Epithelial cell of proximal tubule (primary cell): Measurements from ENCODE around the gene DHRSX. TPM values are rescaled to one million over a fixed set of nuclear protein-coding genes. Genes with fewer than 3 reads are reported as not detected.
"Not testable (repeated sequence)": the region's sequence is repeated elsewhere in the genome, so short reads cannot be mapped to it uniquely, and the experiment has no call there.

Experiments
- DNase-seq: peaks from one replicate; pipeline ENCODE4 v3.0.0-alpha.2; 2011; ENCODE audit warnings: low read depth
- H3K4me3 ChIP-seq: 2 replicates; pipeline ENCODE4 v1.5.1; 2011; ENCODE audit warnings: low read depth, mild to moderate bottlenecking, low read length
- total RNA-seq: library from RNA; depleted of rRNA; stranded (reverse); fragments of >200 nt; gene quantifications from 2 replicates; pipeline ENCODE4 v1.2.3, GENCODE V29; 2015
- TF ChIP-seq, protein P1 (sequence below): conservative IDR thresholded peaks from 2 replicates; pipeline ENCODE4 v1.5.1; 2012; ENCODE audit warnings: low read depth, mild to moderate bottlenecking, low read length

The DHRSX gene
- total RNA-seq, 1 donor from 2014 or later = 22.8 TPM

DNA sequence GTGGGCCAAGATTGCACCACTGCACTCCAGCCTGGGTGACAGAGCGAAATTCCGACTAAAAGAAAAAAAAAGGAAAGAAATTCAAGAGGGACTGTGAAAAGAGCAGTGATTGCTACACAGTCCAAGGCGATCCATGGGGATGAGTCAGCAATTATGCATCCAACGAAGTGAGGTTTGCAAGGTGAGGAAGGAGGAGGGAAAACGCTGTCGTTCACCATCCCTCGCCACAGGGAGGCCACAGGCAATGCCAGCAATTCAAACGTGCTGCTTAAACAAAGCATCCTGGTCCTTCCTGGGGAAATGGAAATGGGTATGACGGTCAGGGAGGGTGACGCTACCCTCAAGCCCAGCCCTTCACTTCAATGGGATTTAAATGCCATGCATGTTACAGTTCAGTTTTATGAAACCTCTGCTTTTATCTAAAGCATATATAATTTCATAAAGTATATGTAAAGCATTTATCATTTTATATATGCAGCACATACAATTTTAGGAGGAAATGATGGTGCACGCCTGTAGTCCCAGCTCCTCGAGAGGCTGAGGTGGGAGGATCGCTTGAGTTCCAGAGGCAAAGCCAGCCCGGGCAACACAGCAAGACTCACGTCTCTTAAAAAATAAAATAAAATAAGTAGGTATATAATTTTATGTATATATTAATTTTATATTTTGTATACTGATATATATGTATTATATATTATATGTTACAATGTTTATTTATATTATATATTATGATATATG lies 108.7 kb downstream of the DHRSX start:
- no peak overlapping the region for H3K4me3 ChIP-seq
- DNase-seq = peak; percentile 83
- TF ChIP-seq, protein P1, sequence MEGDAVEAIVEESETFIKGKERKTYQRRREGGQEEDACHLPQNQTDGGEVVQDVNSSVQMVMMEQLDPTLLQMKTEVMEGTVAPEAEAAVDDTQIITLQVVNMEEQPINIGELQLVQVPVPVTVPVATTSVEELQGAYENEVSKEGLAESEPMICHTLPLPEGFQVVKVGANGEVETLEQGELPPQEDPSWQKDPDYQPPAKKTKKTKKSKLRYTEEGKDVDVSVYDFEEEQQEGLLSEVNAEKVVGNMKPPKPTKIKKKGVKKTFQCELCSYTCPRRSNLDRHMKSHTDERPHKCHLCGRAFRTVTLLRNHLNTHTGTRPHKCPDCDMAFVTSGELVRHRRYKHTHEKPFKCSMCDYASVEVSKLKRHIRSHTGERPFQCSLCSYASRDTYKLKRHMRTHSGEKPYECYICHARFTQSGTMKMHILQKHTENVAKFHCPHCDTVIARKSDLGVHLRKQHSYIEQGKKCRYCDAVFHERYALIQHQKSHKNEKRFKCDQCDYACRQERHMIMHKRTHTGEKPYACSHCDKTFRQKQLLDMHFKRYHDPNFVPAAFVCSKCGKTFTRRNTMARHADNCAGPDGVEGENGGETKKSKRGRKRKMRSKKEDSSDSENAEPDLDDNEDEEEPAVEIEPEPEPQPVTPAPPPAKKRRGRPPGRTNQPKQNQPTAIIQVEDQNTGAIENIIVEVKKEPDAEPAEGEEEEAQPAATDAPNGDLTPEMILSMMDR = peak; percentile 46

DNA sequence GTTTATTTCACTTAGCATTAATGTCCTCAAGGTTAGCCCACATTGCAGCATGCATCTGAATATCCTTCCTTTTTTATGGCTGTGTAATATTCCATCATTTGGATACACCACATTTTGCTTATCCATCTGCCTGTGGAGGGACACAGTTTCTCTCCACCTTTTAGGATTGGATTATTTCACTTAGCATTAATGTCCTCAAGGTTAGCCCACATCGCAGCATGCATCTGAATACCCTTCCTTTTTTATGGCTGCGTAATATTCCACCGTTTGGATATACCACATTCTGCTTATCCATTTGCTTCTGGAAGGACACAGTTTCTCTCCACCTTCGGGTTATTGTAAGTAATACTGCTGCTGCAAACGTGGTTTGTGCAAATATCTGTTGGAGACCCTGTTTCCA lies 110.0 kb downstream of the DHRSX start:
- H3K4me3 ChIP-seq = no peak overlapping the region
- DNase-seq = no peak
- TF ChIP-seq, protein P1 = no peak

DNA sequence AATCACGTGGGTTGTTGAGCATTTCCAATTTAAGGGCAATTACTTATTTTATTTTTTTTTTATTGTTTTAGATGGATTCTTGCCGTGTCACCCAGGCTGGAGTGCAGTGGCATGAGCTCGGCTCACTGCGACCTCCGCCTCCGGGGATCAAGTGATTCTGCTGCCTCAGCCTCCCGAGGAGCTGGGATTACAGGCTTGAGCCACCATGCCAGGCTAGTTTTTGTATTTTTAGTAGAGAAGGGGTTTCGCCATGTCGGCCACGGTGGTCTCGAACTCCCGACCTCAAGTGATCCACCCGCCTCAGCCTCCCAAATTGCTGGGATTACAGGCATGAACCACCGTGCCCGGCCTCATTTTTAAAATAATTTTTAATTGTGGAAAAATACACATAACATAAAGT lies 111.0 kb downstream of the DHRSX start:
- H3K4me3 ChIP-seq, DNase-seq: not testable (repeated sequence)

GRCh38 chrX:2389324-2389723 lies 111.5 kb downstream of the DHRSX start:
- TF ChIP-seq, protein P1 = no peak
- no peak overlapping the region for H3K4me3 ChIP-seq
- no peak for DNase-seq

DNA sequence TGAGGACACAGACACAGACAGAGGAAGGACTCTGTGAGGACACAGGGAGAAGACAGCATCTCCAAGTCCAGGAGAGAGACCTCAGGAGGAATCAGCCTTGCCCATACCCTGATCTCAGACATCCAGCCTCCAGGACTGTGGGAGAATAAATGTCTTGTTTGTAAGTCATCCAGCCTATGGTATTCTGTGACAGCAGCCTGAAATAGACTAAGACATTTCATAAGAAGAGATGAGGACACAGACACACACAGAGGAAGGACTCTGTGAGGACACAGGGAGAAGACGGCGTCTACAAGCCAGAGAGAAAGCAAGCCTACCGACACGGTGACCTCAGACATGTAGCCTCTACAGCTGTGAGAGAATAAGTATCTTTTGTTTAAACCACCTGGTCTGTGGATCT lies 112.1 kb downstream of the DHRSX start:
- no peak for DNase-seq
- H3K4me3 ChIP-seq = no peak overlapping the region
- TF ChIP-seq, protein P1 = no peak

- no peak overlapping the region for H3K4me3 ChIP-seq
- TF ChIP-seq, protein P1 = no peak
- no peak for DNase-seq
These were observed 113.0 kb downstream of the DHRSX start for GRCh38 chrX:2387614-2388239.

DNA sequence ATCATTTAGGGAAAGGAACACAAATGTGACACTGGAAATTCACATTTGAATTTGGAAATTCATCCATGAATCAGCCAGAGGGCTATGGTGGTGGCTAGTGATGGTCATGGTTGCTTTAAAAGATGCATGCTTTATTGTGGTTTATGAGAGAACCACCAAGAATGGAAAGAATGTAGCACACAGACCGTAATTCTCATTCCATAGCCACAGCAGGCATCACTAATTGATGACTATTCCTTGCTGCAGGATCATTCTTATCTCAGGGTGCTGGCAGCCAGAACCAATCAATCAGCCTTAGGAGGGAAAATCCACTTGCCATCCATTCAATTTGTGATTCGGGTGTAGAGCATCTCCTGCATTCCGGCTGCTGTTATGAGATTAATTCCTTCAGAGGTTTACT lies 115.6 kb downstream of the DHRSX start:
- no peak for DNase-seq
- no peak overlapping the region for H3K4me3 ChIP-seq
- TF ChIP-seq, protein P1 = no peak
